ENCODE data around the gene TMEM114. TPM values are rescaled to one million over a fixed set of nuclear protein-coding genes. Genes with fewer than 3 reads are reported as not detected.

Gene TMEM114
- total RNA-seq, 1 donor from 2014 or later: not detected

DNA sequence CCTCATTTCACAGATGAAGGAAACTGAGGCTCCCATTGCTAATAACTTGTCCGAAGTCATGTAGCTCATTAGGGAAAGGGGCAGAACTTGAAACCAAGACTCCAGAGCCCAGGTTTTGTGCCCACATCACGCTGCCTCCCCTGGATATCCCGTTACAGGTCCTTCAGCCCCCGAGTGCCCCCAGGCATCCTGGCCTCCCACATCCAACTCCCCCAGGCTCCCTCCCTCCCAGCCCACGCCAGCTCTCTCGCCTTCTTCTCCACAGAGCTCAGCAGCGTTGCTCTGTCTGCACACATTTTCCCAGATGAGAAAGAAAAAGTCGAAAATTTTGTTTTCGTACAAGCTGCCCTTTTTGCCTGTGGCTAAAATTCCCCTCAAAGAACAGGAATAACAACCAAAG, 16.9 kb upstream of the TMEM114 start:
- DNase-seq (ENCODE audit: low spot score): no peak
- no peak overlapping the region for H3K4me3 Mint-ChIP-seq (ENCODE audit: unreplicated experiment)
- peaks cover 46% of the 10 kb centered on the region for H3K27me3 Mint-ChIP-seq (ENCODE audit: low read depth)
- H3K9me3 Mint-ChIP-seq (ENCODE audit: low read depth): no peaks in the 10 kb centered on the region
- H3K36me3 Mint-ChIP-seq (ENCODE audit: low read depth): no peaks in the 10 kb centered on the region
- no peak overlapping the region for H3K27ac Mint-ChIP-seq (ENCODE audit: unreplicated experiment)
- TF ChIP-seq, protein P1, sequence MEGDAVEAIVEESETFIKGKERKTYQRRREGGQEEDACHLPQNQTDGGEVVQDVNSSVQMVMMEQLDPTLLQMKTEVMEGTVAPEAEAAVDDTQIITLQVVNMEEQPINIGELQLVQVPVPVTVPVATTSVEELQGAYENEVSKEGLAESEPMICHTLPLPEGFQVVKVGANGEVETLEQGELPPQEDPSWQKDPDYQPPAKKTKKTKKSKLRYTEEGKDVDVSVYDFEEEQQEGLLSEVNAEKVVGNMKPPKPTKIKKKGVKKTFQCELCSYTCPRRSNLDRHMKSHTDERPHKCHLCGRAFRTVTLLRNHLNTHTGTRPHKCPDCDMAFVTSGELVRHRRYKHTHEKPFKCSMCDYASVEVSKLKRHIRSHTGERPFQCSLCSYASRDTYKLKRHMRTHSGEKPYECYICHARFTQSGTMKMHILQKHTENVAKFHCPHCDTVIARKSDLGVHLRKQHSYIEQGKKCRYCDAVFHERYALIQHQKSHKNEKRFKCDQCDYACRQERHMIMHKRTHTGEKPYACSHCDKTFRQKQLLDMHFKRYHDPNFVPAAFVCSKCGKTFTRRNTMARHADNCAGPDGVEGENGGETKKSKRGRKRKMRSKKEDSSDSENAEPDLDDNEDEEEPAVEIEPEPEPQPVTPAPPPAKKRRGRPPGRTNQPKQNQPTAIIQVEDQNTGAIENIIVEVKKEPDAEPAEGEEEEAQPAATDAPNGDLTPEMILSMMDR (IDR thresholded peaks at IDR 0.05): no peak
- H3K4me1 Mint-ChIP-seq (ENCODE audit: low read depth): no peaks in the 10 kb centered on the region

DNA sequence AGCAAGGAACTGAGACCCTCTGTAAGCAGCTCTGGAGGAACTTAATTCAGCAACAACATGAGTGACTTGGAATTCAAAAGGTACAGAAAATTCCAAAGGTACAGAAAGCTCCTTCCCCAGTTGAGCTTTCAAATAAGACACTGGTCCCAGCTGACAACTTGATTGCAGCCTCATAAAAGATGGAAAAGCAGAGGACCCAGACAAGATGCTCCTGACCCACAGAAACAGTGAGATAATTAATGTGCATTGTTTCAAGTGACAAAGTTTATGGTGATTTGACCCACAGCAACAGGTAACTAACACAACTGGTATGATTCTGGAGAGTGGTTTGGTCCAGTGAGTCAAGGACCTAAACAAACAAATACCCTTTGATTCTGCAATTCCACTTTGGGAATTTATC, 15.2 kb upstream of the TMEM114 start:
- DNase-seq (ENCODE audit: low spot score): no peak
- no peak overlapping the region for H3K27ac Mint-ChIP-seq (ENCODE audit: unreplicated experiment)
- no peaks in the 10 kb centered on the region for H3K36me3 Mint-ChIP-seq (ENCODE audit: low read depth)
- no peak overlapping the region for H3K4me3 Mint-ChIP-seq (ENCODE audit: unreplicated experiment)
- no peaks in the 10 kb centered on the region for H3K4me1 Mint-ChIP-seq (ENCODE audit: low read depth)
- TF ChIP-seq, protein P1 (IDR thresholded peaks at IDR 0.05): no peak
- peaks cover 51% of the 10 kb centered on the region for H3K27me3 Mint-ChIP-seq (ENCODE audit: low read depth)
- H3K9me3 Mint-ChIP-seq (ENCODE audit: low read depth): peaks cover 9% of the 10 kb centered on the region

DNA sequence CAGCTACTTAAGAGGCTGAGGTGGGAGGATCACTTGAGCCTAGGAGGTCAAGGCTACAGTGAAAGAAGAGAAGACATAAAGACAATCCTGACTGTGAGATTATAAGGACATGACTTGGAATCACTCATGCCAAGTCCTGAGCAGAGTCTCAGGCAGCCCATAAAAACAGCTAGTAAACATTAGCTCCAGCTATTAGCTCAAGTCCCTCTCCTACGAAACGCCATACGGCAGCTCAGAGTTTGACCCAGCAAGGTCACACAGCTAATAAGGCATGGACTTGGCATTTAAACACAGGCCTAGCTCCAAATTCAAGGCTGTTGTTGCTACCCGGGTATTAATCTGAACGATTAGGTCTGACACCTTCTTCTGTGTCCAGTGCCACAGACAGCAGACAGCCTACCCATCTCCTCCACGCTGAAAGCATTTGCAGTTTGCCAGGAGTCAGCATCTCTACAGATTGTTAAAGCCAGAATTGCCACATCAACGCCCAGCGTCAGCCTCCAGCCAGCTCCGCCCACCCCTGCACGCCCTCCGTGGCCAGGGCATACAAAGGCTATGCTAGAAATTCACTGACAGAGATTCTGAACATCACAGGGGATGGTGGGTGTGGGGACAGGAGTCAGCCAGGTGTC, 9.9 kb upstream of the TMEM114 start:
- TF ChIP-seq, protein P1 (IDR thresholded peaks at IDR 0.05): no peak
- Mint-ChIP-seq H3K9me3 (ENCODE audit: low read depth) (peaks cover 12% of the 10 kb centered on the region), H3K4me3 (ENCODE audit: unreplicated experiment) (no peak overlapping the region), H3K4me1 (ENCODE audit: low read depth) (no peaks in the 10 kb centered on the region), H3K36me3 (ENCODE audit: low read depth) (no peaks in the 10 kb centered on the region), H3K27me3 (ENCODE audit: low read depth) (peaks cover 28% of the 10 kb centered on the region), H3K27ac (ENCODE audit: unreplicated experiment) (no peak overlapping the region)
- no peak for DNase-seq (ENCODE audit: low spot score)

DNA sequence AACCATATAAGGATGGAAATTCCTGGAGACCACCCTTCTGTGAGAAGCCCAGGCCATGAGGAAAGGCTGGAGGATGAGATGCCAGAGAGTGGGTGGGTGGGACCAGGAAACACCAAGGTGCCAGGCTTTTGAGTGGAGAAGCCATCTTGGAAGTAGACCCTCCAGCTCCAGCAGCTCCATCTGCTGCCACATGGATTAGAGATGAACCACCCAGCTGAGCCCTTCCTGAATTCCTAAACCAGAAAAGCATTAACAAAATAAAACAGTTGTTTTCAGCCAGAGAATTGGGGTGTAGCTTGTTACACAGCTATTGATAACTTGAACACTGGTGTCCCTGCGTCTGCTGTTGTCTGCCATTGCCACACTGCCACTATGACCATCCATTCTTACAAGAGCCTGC, 6.3 kb upstream of the TMEM114 start:
- H3K4me3 Mint-ChIP-seq (ENCODE audit: unreplicated experiment): no peak overlapping the region
- H3K36me3 Mint-ChIP-seq (ENCODE audit: low read depth): no peaks in the 10 kb centered on the region
- H3K27ac Mint-ChIP-seq (ENCODE audit: unreplicated experiment): no peak overlapping the region
- H3K27me3 Mint-ChIP-seq (ENCODE audit: low read depth): peaks cover 13% of the 10 kb centered on the region
- peaks cover 8% of the 10 kb centered on the region for H3K9me3 Mint-ChIP-seq (ENCODE audit: low read depth)
- TF ChIP-seq, protein P1 (IDR thresholded peaks at IDR 0.05): no peak
- H3K4me1 Mint-ChIP-seq (ENCODE audit: low read depth): no peaks in the 10 kb centered on the region
- no peak for DNase-seq (ENCODE audit: low spot score)

DNA sequence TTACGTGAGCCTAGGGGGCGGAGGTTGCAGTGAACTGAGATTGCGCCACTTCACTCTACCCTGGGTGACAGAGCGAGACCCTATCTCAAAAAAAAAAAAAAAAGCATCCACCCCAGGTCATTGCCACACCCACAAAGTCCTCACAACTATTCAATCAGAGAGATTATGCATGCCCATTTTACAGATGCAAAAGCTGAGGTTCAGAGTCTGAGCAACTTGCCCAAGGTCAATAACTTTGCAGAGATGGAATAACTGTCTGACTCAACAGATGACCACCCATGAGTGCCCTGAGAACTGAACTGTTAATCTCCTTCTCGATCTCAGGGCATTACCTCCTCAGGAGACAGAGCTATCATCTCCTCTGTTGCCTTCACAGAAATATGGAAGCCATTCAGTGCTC, 5.5 kb upstream of the TMEM114 start:
- DNase-seq (ENCODE audit: low spot score): no peak
- Mint-ChIP-seq H3K4me3 (ENCODE audit: unreplicated experiment) (no peak overlapping the region), H3K36me3 (ENCODE audit: low read depth) (no peaks in the 10 kb centered on the region), H3K27ac (ENCODE audit: unreplicated experiment) (no peak overlapping the region), H3K4me1 (ENCODE audit: low read depth) (no peaks in the 10 kb centered on the region), H3K27me3 (ENCODE audit: low read depth) (peaks cover 6% of the 10 kb centered on the region), H3K9me3 (ENCODE audit: low read depth) (peaks cover 3% of the 10 kb centered on the region)
- TF ChIP-seq, protein P1 (IDR thresholded peaks at IDR 0.05): no peak

All from chondrocyte (in vitro differentiated cells).